HG02938 (cell line): Measurements from ENCODE around the gene PTCH1.
A peak's percentile ranks its signal among the peaks of the same experiment; 100 is the strongest.

Source experiments
- ATAC-seq: cut with Tn5 transposase; IDR thresholded peaks from one replicate; pipeline ENCODE4 v1.9.1; 2021; ENCODE audit warnings: mild to moderate bottlenecking, moderate library complexity; ENCODE audit not compliant: unreplicated experiment

The PTCH1 gene

GRCh38 chr9:95465115-95465514 is 51.7 kb downstream of the PTCH1 start:
- no peak for ATAC-seq

GRCh38 chr9:95463148-95464060 is 53.4 kb downstream of the PTCH1 start:
- peak; percentile 18 for ATAC-seq

GRCh38 chr9:95462249-95463147 is 54.3 kb downstream of the PTCH1 start:
- peak; percentile 92 for ATAC-seq

GRCh38 chr9:95461448-95462248 is 55.1 kb downstream of the PTCH1 start:
- peak; percentile 9 for ATAC-seq

GRCh38 chr9:95460518-95461164 is 56.1 kb downstream of the PTCH1 start:
- ATAC-seq: no peak

GRCh38 chr9:95459851-95460517 is 56.8 kb downstream of the PTCH1 start:
- no peak for ATAC-seq

- ATAC-seq: no peak
These were observed 57.6 kb downstream of the PTCH1 start for GRCh38 chr9:95459178-95459577.

GRCh38 chr9:95458666-95459065 is 58.1 kb downstream of the PTCH1 start:
- no peak for ATAC-seq

GRCh38 chr9:95457769-95458168 is 59.0 kb downstream of the PTCH1 start:
- ATAC-seq: no peak

- ATAC-seq: no peak
These were observed 61.1 kb downstream of the PTCH1 start for GRCh38 chr9:95455714-95456113.

- no peak for ATAC-seq
These were observed 64.6 kb downstream of the PTCH1 start for GRCh38 chr9:95452176-95452575.

GRCh38 chr9:95451065-95451426 is 65.7 kb downstream of the PTCH1 start:
- ATAC-seq: no peak

GRCh38 chr9:95450171-95451064 is 66.4 kb downstream of the PTCH1 start:
- no peak for ATAC-seq

- no peak for ATAC-seq
These were observed 67.8 kb downstream of the PTCH1 start for GRCh38 chr9:95449016-95449415.

- no peak for ATAC-seq
These were observed 68.9 kb downstream of the PTCH1 start for GRCh38 chr9:95447660-95448420.

- ATAC-seq: no peak
These were observed 69.8 kb downstream of the PTCH1 start for GRCh38 chr9:95446984-95447383.

GRCh38 chr9:95446259-95446658 is 70.5 kb downstream of the PTCH1 start:
- no peak for ATAC-seq

- no peak for ATAC-seq
These were observed 72.6 kb downstream of the PTCH1 start for GRCh38 chr9:95444160-95444559.
